Activated CD4-positive, alpha-beta T cell treated with anti-CD3 and anti-CD28 coated beads for 36 hours (primary cell): Measurements from ENCODE around the gene RETSAT. TPM values are rescaled to one million over a fixed set of nuclear protein-coding genes. Genes with fewer than 3 reads are reported as not detected.
A peak's percentile ranks its signal among the peaks of the same experiment; 100 is the strongest.
"Not testable (repeated sequence)": the region's sequence is repeated elsewhere in the genome, so short reads cannot be mapped to it uniquely, and the experiment has no call there.

Source experiments
- ATAC-seq: fragments of 200-7000 bp; cut with Tn5 transposase; one replicate; pipeline ENCODE4 v1.10.0; 2021; ENCODE audit warnings: mild to moderate bottlenecking, moderate library complexity
- CTCF ChIA-PET: fragments of 350-600 bp; sonication (Branson Sonifier 250); formaldehyde crosslinking; loops from one replicate; lab custom pipeline; 2021; ENCODE audit warnings: antibody characterized with exemption; lab: Charles Lee
- POLR2A ChIA-PET: fragments of 350-600 bp; sonication (Branson Sonifier 250); formaldehyde crosslinking; loops from one replicate; lab custom pipeline; 2021; ENCODE audit warnings: antibody characterized with exemption, inconsistent platforms; lab: Charles Lee
- DNase-seq: peaks from one replicate; pipeline ENCODE4 v3.0.0-alpha.2; 2020
- H3K27ac Mint-ChIP-seq: one replicate; pipeline ENCODE4 v1.8.0; 2021; ENCODE audit warnings: mixed read lengths
- H3K27me3 Mint-ChIP-seq: one replicate; pipeline ENCODE4 v1.8.0; 2021; ENCODE audit warnings: mixed read lengths
- H3K36me3 Mint-ChIP-seq: one replicate; pipeline ENCODE4 v1.8.0; 2021; ENCODE audit warnings: low read depth, mixed read lengths
- H3K4me1 Mint-ChIP-seq: one replicate; pipeline ENCODE4 v1.8.0; 2021; ENCODE audit warnings: mixed read lengths
- H3K4me3 Mint-ChIP-seq: one replicate; pipeline ENCODE4 v1.8.0; 2021; ENCODE audit warnings: mild to moderate bottlenecking, moderate library complexity, mixed read lengths
- H3K9me3 Mint-ChIP-seq: one replicate; pipeline ENCODE4 v1.8.0; 2021; ENCODE audit warnings: low read depth, mixed read lengths
- intact Hi-C, 2 experiments: fragments of 100-400 bp; cut with DNase I in 1 of 2; cut with micrococcal nuclease in 1 of 2; formaldehyde crosslinking; loops; one replicate each; pipeline versions ENCODE4 v1.14.2 to v1.15.1; 2022 to 2024; cut with DNase I, micrococcal nuclease
- total RNA-seq, 2 experiments: library from RNA; stranded (reverse); gene quantifications; one replicate each; pipeline ENCODE4 v1.2.3, GENCODE V29; 2021

The RETSAT gene
- total RNA-seq, 2 experiments from 2014 or later = 18.1 to 18.7 TPM

DNA sequence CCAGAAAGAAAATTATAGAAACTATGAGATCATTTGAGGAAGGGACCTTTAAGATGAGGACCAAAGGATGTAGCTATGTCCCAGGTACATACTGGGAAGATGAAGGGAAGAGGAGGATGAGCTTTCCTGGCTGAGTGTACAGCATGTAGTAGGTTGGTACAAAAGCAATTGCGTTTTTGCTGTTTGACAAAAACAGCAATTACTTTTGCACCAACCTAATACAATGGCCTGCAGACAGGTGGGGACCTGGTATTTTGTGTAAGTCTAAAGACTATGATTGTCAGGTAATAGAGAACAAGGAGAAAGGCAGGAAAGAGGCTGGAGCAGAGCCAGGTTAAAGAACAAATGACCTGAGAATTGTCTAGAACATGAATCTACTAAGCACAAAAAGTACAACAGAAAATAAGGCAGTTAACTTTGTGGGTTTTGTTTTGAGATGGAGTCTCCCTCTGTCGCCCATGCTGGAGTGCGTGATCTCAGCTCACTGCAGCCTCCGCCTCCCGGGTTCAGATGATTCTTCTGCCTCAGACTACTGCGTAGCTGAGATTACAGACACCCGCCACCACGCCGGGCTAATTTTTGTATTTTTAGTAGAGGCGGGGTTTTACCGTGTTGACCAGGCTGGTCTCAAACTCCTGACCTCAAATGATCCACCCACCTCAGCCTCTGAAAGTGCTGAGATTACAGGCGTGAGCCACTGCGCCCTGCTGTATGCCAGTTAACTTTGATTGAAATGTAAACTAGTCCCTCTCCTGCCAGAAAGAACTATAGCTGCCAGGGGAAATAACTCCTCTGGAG lies 23.3 kb downstream of the RETSAT start:
- Mint-ChIP-seq H3K27me3 (no peaks in the 10 kb centered on the region), H3K4me3 (no peak overlapping the region), H3K4me1 (peaks cover 16% of the 10 kb centered on the region), H3K9me3 (no peaks in the 10 kb centered on the region), H3K36me3 (peaks cover 20% of the 10 kb centered on the region), H3K27ac (peak overlapping the region; percentile 40)
- DNase-seq = peak; percentile 43
- ChIA-PET POLR2A (interaction anchor here (1.2 kb wide), 1 partner anchor 19 kb away, joined by 4 read pairs; no protein-coding TSS in a partner anchor), CTCF (no interaction called here)
- no peak for ATAC-seq
- intact Hi-C loops = no loop called here

DNA sequence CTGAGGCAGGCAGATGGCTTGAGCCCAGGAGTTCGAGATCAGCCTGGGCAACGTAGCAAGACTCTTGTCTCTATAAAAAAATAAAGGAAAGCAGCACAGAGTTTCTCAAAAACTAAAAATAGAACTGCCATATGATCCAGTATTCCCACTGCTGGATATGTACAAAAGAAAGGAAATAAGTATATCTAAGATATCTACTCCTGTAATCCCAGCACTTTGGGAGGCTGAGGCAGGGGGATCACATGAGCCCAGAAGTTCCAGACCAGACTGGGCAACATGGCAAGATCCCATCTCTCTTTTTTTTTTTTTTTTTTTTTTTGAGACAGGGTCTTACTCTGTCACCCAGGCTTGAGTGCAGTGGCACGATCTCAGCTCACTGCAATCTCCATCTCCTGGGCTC lies 24.6 kb downstream of the RETSAT start:
- DNase-seq, POLR2A ChIA-PET, H3K27me3 Mint-ChIP-seq, H3K9me3 Mint-ChIP-seq, ATAC-seq, CTCF ChIA-PET: not testable (repeated sequence)
- Mint-ChIP-seq H3K4me1 (peaks cover 20% of the 10 kb centered on the region), H3K36me3 (peaks cover 34% of the 10 kb centered on the region), H3K27ac (peak overlapping the region; percentile 33), H3K4me3 (peak overlapping the region; percentile 23)
- intact Hi-C loops = loop anchor here (2.0 to 10.0 kb wide), 7 partner anchors 78 to 1113 kb away; partner anchors contain the start of genes IMMT (in 1 of the 2), KDM3A (in 1 of the 2) and MAT2A (in 1 of the 2)

DNA sequence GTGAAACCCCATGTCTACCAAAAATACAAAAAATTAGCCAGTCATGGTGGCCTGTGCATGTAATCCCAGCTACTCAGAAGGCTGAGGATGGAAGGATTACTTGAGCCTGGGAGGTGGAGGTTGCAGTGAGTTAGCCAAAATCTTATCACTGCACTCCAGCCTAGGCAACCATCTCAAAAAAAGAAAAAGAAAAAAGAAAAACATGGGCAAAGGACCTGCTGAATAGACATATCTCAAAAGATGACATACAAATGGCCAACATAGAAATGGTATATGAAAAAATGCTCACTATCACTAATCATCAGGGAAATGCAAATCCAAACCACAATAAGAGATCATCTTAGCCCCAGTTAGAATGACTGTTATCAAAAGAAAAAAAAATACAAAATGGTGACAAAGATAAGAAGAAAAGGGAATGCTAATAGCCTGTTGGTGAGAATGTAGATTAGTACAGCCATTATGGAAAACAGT lies 25.1 kb downstream of the RETSAT start:
- Mint-ChIP-seq H3K27ac (peak overlapping the region; percentile 33), H3K27me3 (no peaks in the 10 kb centered on the region), H3K36me3 (peaks cover 38% of the 10 kb centered on the region), H3K4me3 (peak overlapping the region; percentile 23), H3K4me1 (peaks cover 25% of the 10 kb centered on the region), H3K9me3 (no peaks in the 10 kb centered on the region)
- DNase-seq (no peak), ATAC-seq (no peak)
- ChIA-PET CTCF (no interaction called here), POLR2A (no interaction called here)
- intact Hi-C loops = loop anchor here (2.0 to 10.0 kb wide), 7 partner anchors 78 to 1113 kb away; partner anchors contain the start of genes IMMT (in 1 of the 2), KDM3A (in 1 of the 2) and MAT2A (in 1 of the 2)

DNA sequence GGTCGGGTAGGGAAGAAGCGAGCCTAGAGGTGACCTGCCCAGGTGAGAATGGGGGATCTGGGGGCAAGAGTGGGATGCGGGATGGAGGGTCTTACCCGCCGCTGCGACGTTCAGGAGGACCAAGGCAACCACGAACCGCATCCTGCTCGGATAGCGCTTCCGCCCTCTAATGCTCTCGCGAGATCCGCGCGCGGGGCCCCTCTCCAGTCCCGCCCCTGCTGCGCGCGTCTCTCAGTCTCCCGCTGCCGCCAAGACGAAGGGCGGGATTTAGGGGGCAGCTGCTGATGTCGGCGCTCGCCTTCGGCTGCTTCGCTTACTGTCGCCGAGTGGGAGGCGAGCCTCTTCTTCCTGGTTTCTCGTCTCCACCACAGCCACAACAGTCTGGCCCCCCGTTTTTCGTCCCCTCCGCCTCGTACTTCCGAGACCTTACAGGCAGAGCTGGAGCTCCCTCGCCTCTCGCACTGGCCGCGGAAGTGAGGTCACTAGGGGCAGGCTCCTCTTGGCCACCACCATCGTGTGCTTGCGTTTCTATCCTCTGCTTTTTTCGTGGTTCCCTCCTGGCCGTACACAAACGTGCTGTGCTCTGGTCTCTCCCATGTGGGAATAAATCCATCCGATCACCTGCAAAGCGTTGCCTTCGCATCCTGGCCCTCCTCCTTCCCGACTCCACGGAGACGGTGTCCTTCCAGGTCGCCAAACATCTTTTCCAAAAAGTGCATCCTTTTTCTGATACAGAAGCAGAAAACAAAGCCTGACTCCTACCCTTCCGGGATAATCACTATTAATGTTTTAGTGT lies 26.3 kb downstream of the RETSAT start, which contains the start of gene TGOLN2:
TGOLN2 (minus strand) TSS at position 168 of the 796 bp plus-strand sequence; CDS start at position 141, 27 bp downstream.
- Mint-ChIP-seq H3K27ac (peak within 1 kb of the TSS; percentile 99), H3K4me3 (peak within 1 kb of the TSS; percentile 86), H3K27me3 (no peaks in the 10 kb centered on the region), H3K4me1 (peaks cover 37% of the 10 kb centered on the region), H3K9me3 (no peaks in the 10 kb centered on the region), H3K36me3 (peaks cover 50% of the 10 kb centered on the region)
- DNase-seq (peak; percentile 98), ATAC-seq (peak; percentile 91)
- intact Hi-C loops = loop anchor here (1.0 to 10.0 kb wide), 15 partner anchors 26 to 1114 kb away; partner anchors contain the start of genes MAT2A (in 2 of the 2), ELMOD3 (in 1 of the 2), GGCX (in 1 of the 2) and IMMT (in 1 of the 2)
- POLR2A ChIA-PET = interaction anchor here (0.6 to 2.4 kb wide), 10 partner anchors 9 to 564 kb away, joined by 3 to 20 read pairs (median 4); partner anchors contain the start of genes ELMOD3, MAT2A and RETSAT
- CTCF ChIA-PET = interaction anchor here (1.2 to 1.9 kb wide), 3 partner anchors 10 to 224 kb away, joined by 4 to 8 read pairs (median 5); partner anchors contain the start of gene MAT2A

DNA sequence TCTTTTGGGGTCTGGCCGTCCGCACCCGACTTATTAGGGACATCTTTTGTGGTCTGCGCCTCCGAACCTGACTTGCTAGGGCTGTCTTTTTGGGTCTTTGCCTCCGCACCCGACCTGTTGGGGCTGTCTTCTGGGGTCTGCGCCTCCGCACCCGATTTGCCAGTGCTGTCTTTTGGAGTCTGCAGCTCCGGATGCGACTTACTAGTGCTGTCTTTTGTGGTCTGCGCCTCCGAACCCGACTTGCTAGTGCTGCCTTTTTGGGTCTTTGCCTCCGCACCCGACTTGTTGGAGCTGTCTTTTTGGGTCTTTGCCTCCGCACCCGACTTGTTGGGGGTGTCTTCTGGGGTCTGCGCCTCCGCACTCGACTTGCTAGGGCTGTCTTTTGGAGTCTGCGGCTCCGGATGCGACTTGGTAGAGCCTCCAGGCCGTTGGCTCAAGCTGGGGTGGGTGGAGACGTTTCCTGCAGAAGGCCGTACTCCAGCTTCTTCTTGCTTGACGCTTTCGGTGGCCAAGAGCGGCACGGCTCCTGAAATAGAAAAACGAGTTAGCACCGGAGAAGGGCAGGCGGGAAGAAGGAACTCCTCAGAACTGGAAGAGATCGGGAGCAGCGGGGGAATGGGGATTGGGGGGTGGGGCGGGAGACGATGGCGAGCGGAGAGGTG lies 27.0 kb downstream of the RETSAT start:
- H3K4me1 Mint-ChIP-seq = peaks cover 44% of the 10 kb centered on the region
- CTCF ChIA-PET = interaction anchor here (0.9 to 1.9 kb wide), 8 partner anchors 9 to 384 kb away, joined by 3 to 8 read pairs (median 5); partner anchors contain the start of gene MAT2A
- H3K27me3 Mint-ChIP-seq = no peaks in the 10 kb centered on the region
- intact Hi-C loops = loop anchor here (1.0 to 10.0 kb wide), 9 partner anchors 80 to 1115 kb away; partner anchors contain the start of genes KCMF1 (in 1 of the 2), KDM3A (in 1 of the 2), MAT2A (in 1 of the 2) and RNF181 (in 1 of the 2)
- H3K27ac Mint-ChIP-seq = peak overlapping the region; percentile 99
- ATAC-seq = peak; percentile 36
- peaks cover 57% of the 10 kb centered on the region for H3K36me3 Mint-ChIP-seq
- peak overlapping the region; percentile 86 for H3K4me3 Mint-ChIP-seq
- POLR2A ChIA-PET = interaction anchor here (0.6 to 2.4 kb wide), 11 partner anchors 9 to 1113 kb away, joined by 3 to 20 read pairs (median 5); partner anchors contain the start of genes ELMOD3, KDM3A, MAT2A and RETSAT
- peak; percentile 75 for DNase-seq
- H3K9me3 Mint-ChIP-seq = no peaks in the 10 kb centered on the region

DNA sequence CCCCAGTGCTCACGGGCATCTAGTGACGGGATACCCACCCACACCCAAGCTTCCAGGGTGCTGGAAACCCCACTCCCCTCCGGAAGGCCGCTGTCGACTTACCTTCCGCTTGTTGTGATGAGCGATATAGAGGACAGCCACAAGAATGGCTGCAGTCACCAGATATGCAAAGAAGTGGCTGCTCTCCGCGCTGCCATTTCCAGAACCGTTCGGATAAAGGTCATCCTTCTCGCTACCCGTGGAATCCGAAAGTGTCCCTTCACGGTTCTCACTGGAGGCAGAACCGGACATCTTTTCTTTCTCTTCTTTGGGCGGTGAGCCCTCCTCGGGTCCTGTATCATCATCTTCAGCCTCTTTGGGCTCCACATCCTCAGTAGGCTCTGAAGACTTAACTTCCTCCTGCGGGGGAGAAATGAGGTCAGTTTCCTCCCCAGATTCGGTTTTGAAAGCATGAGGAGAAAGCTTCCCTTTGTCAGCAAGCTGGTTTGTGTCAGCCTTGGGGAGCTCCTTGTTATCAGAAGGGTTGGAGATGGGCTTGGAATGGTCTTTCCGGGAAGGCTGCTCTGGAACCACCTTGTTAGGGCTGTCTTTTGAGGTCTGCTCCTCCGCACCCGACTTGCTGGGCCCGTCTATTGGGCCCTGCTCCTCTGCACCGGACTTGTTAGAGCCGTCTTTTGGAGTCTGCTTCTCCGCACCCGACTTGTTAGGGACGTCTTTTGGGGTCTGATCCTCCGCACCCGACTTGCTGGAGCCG lies 27.7 kb downstream of the RETSAT start:
- Mint-ChIP-seq H3K27ac (peak overlapping the region; percentile 99), H3K4me3 (peak overlapping the region; percentile 86), H3K27me3 (no peaks in the 10 kb centered on the region), H3K4me1 (peaks cover 51% of the 10 kb centered on the region), H3K9me3 (no peaks in the 10 kb centered on the region), H3K36me3 (peaks cover 64% of the 10 kb centered on the region)
- CTCF ChIA-PET = interaction anchor here (0.7 to 1.9 kb wide), 7 partner anchors 8 to 384 kb away, joined by 3 to 5 read pairs (median 5); no protein-coding TSS in a partner anchor
- intact Hi-C loops = loop anchor here (1.0 to 10.0 kb wide), 11 partner anchors 8 to 1116 kb away; partner anchors contain the start of genes ELMOD3 (in 1 of the 2), KCMF1 (in 1 of the 2), KDM3A (in 1 of the 2) and MAT2A (in 1 of the 2)
- ATAC-seq = peak; percentile 17
- peak; percentile 67 for DNase-seq
- POLR2A ChIA-PET = interaction anchor here (0.8 to 2.4 kb wide), 7 partner anchors 8 to 1114 kb away, joined by 3 to 20 read pairs (median 5); partner anchors contain the start of genes ELMOD3, KDM3A, MAT2A and RETSAT

DNA sequence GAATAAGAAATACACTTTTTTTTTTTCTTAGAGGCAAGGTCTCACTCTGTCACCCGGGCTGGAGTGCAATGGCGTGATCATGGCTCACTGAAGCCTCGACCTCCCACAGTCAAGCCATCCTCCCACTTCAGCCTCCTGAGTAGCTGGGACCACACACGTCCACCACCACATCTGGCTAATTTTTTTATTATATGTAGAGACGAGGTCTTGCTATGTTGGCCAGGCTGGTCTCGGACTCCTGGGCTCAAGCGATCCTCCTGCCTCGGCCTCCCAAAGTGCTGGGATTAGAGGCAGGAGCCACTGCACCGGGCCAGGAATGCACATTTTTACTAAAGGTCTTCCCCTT lies 28.9 kb downstream of the RETSAT start:
- Mint-ChIP-seq H3K4me3 (peak overlapping the region; percentile 86), H3K27me3 (no peaks in the 10 kb centered on the region), H3K9me3 (no peaks in the 10 kb centered on the region), H3K27ac (peak overlapping the region; percentile 99), H3K4me1 (peaks cover 54% of the 10 kb centered on the region), H3K36me3 (peaks cover 74% of the 10 kb centered on the region)
- no peak for ATAC-seq
- no peak for DNase-seq
- CTCF ChIA-PET = interaction anchor here (0.9 kb wide), 1 partner anchor 25 kb away, joined by 3 read pairs; no protein-coding TSS in a partner anchor
- intact Hi-C loops = loop anchor here (1.0 to 10.0 kb wide), 7 partner anchors 15 to 1117 kb away; partner anchors contain the start of genes KDM3A (in 1 of the 2) and MAT2A (in 1 of the 2)
- POLR2A ChIA-PET = no interaction called here

DNA sequence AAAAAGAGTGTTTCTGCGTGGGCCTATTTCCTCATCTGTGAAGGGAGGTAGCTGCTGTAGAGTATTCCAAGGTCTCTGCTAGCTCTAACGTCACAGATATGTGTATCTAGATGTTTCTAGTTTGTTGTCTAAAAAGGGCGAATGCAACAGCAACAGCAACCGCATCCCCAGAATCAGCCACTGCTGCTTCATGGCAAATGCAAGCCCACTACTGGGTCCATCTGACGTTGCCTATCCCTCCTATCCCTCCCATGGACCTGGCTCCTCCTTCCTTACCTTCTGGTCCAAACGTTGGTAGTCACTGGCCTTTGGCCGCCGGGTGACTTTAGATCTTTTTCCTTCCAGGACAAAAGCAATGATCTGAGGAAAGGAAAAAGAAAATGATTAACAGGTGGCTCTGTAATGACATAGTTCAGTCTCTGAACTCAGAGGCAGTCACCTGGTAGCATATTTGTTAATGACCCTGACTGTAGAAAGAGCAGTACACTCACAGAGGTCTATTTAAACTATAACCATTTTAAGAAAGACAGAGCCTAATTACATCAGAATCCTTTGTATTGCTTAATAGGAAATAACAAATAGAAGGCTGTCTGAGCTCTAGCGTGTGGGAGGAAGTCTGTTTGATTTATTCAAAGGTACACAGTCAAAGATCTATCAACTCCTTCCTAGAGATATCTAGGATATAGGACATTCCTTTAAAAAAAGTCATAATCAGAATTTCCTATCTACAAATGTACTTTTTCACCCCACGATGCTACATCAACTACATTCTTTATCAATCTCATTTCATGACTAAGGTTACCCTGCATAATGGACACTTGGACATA lies 29.5 kb downstream of the RETSAT start:
- no peak for ATAC-seq
- intact Hi-C loops = loop anchor here (1.0 to 10.0 kb wide), 7 partner anchors 15 to 1117 kb away; partner anchors contain the start of genes KDM3A (in 1 of the 2) and MAT2A (in 1 of the 2)
- Mint-ChIP-seq H3K9me3 (no peaks in the 10 kb centered on the region), H3K4me3 (peak overlapping the region; percentile 86), H3K27ac (peak overlapping the region; percentile 99), H3K36me3 (peaks cover 79% of the 10 kb centered on the region), H3K27me3 (no peaks in the 10 kb centered on the region), H3K4me1 (peaks cover 60% of the 10 kb centered on the region)
- ChIA-PET CTCF (interaction anchor here (0.9 kb wide), 1 partner anchor 24 kb away, joined by 3 read pairs; no protein-coding TSS in a partner anchor), POLR2A (interaction anchor here (0.6 to 0.7 kb wide), 2 partner anchors 161 to 216 kb away, joined by 3 read pairs; no protein-coding TSS in a partner anchor)
- DNase-seq = no peak
